GM12891 (cell line): ENCODE data around the gene ACSS1.

Source experiments
- POLR2A ChIP-seq: IDR thresholded peaks from 2 replicates; pipeline ENCODE4 v1.6.1; 2011; ENCODE audit warnings: low read depth, low read length, control low read depth
- TAF1 ChIP-seq: IDR thresholded peaks from 2 replicates; pipeline ENCODE4 v1.6.1; 2011; ENCODE audit warnings: low read depth, low read length, control low read depth

- TF ChIP-seq POLR2A, result no peak
- no peak for TF ChIP-seq TAF1
Measured at GRCh38 chr20:24986436-24987015, 71.4 kb downstream of the ACSS1 start.
